Suprapubic skin (tissue), 4 donors: Measurements from ENCODE around the gene PRLR. TPM values are rescaled to one million over a fixed set of nuclear protein-coding genes. Genes with fewer than 3 reads are reported as not detected.

Experiments used
- DNase-seq, 2 donors: peaks; one replicate each; pipeline ENCODE4 v3.0.0-alpha.2; 2019; ENCODE audit warnings: low spot score in 2 of 2
- H3K27ac ChIP-seq: fragments of 200-600 bp; sonication (generic); one replicate; pipeline ENCODE4 v1.5.1; 2019
- H3K27me3 ChIP-seq: fragments of 200-600 bp; sonication (generic); one replicate; pipeline ENCODE4 v1.5.1; 2019
- H3K36me3 ChIP-seq: fragments of 200-600 bp; sonication (generic); one replicate; pipeline ENCODE4 v1.5.1; 2019
- H3K4me1 ChIP-seq: fragments of 200-600 bp; sonication (generic); one replicate; pipeline ENCODE4 v1.5.1; 2019
- H3K4me3 ChIP-seq: fragments of 200-600 bp; sonication (generic); one replicate; pipeline ENCODE4 v1.5.1; 2019; ENCODE audit warnings: mild to moderate bottlenecking
- H3K9me3 ChIP-seq: fragments of 200-600 bp; sonication (generic); one replicate; pipeline ENCODE4 v1.5.1; 2019
- EP300 ChIP-seq: sonication (generic); formaldehyde crosslinking; IDR thresholded peaks from one replicate; pipeline ENCODE4 v1.6.1; 2017; ENCODE audit warnings: antibody characterized with exemption
- POLR2A ChIP-seq, 2 donors: fragments of 450-650 bp; IDR thresholded peaks; one replicate each; pipeline ENCODE4 v1.6.1; 2017; ENCODE audit warnings: antibody characterized with exemption in 2 of 2, mild to moderate bottlenecking in 2 of 2, moderate library complexity in 2 of 2
- POLR2AphosphoS5 ChIP-seq, 3 donors: sonication (generic); formaldehyde crosslinking; IDR thresholded peaks; one replicate each; pipeline ENCODE4 v1.6.1; 2017; ENCODE audit warnings: antibody characterized with exemption in 3 of 3
- WGBS: methylation state at CpG from one replicate; pipeline ENCODE4 v1.1.5; 2018; 5-methylcytosine and 5-hydroxymethylcytosine counted together
- total RNA-seq, 4 donors: library from RNA; depleted of rRNA; stranded (reverse); fragments of >200 nt; gene quantifications; one replicate each; pipeline ENCODE4 v1.1.0, GENCODE V29; 2016
- TF ChIP-seq, protein P1 (sequence below), 2 donors: fragments of 200-600 bp in 1 of 2; fragments of 450-650 bp in 1 of 2; sonication (generic) in 1 of 2; IDR thresholded peaks; one replicate each; pipeline ENCODE4 v1.5.1; 2016 to 2019; ENCODE audit warnings: antibody characterized with exemption in 2 of 2, mild to moderate bottlenecking in 1 of 2, moderate library complexity in 1 of 2

Gene PRLR
- total RNA-seq, 4 donors from 2014 or later, result 8.0 to 18.7 (median 17.6) TPM

DNA sequence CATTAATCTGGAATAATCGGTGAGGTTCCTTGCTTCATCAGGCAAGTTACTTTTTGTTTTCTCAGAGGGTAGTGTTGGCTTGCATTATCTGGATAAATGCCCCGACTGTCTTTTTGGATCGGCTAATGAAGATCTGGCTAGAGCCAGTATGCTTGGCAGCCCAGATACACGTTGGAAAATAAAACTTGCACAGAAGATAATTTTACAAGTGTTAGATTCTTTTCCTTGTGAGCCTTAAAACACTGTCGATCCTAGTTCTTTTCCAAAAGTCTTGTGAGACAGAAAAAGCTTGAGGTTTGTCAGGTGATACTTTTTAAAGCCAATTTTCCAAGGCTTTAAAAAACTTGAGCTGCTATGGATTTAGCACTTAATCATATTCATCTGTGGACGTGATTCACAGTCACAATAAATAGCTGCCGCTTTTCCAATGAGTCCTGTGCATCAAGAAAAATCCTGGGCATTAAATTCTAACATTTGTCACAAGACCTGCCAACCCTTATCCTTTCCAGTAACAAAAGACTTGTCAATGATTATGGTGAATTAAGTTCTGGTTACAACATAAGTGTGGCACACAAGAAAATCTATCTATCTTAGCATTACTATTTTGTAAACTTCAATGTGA, 68.5 kb downstream of the PRLR start:
- Histone ChIP-seq H3K9me3 (no peaks in the 10 kb centered on the region), H3K27ac (peak overlapping the region; percentile 47), H3K36me3 (no peaks in the 10 kb centered on the region), H3K4me1 (peaks cover 22% of the 10 kb centered on the region), H3K4me3 (no peak overlapping the region), H3K27me3 (no peaks in the 10 kb centered on the region)
- 22% methylated on average over 7 of the region's 7 CpGs for WGBS
- no peak for DNase-seq
- TF ChIP-seq, protein P1, sequence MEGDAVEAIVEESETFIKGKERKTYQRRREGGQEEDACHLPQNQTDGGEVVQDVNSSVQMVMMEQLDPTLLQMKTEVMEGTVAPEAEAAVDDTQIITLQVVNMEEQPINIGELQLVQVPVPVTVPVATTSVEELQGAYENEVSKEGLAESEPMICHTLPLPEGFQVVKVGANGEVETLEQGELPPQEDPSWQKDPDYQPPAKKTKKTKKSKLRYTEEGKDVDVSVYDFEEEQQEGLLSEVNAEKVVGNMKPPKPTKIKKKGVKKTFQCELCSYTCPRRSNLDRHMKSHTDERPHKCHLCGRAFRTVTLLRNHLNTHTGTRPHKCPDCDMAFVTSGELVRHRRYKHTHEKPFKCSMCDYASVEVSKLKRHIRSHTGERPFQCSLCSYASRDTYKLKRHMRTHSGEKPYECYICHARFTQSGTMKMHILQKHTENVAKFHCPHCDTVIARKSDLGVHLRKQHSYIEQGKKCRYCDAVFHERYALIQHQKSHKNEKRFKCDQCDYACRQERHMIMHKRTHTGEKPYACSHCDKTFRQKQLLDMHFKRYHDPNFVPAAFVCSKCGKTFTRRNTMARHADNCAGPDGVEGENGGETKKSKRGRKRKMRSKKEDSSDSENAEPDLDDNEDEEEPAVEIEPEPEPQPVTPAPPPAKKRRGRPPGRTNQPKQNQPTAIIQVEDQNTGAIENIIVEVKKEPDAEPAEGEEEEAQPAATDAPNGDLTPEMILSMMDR (IDR thresholded peaks at IDR 0.05), result no peak
- TF ChIP-seq EP300, result no peak
- TF ChIP-seq POLR2A (IDR thresholded peaks at IDR 0.05), result no peak
- no peak for TF ChIP-seq POLR2AphosphoS5 (IDR thresholded peaks at IDR 0.05)

GRCh38 chr5:35160486-35161116, 69.7 kb downstream of the PRLR start:
- no peaks in the 10 kb centered on the region for H3K27me3 ChIP-seq
- no peak for TF ChIP-seq POLR2A (IDR thresholded peaks at IDR 0.05)
- TF ChIP-seq, protein P1 (IDR thresholded peaks at IDR 0.05), result no peak
- TF ChIP-seq EP300, result no peak
- no peak for TF ChIP-seq POLR2AphosphoS5 (IDR thresholded peaks at IDR 0.05)
- peak overlapping the region; percentile 47 for H3K27ac ChIP-seq
- no peak overlapping the region for H3K4me3 ChIP-seq
- DNase-seq, result no peak
- no peaks in the 10 kb centered on the region for H3K9me3 ChIP-seq
- no peaks in the 10 kb centered on the region for H3K36me3 ChIP-seq
- 79% methylated on average over 6 of the region's 6 CpGs for WGBS
- peaks cover 22% of the 10 kb centered on the region for H3K4me1 ChIP-seq

DNA sequence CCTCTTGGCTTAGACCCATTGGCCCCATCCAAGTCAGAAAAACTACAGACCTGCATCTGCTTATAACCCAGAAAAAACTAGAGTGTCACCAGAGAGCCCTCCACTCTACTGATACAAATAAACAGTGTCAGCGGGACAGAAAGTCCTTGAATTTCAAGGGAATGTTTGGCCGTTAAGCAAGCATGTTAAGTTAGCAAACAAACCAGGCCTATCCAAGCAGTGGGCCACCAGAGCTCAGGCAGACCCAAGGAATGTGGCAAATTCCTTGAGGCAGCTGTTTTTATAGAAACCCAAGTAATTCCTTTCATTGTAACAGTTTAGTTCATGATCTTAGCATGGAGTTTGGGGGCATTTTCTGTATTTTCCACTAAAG, 70.9 kb downstream of the PRLR start:
- no peaks in the 10 kb centered on the region for H3K36me3 ChIP-seq
- 76% methylated on average over 2 of the region's 2 CpGs for WGBS
- DNase-seq, result no peak

DNA sequence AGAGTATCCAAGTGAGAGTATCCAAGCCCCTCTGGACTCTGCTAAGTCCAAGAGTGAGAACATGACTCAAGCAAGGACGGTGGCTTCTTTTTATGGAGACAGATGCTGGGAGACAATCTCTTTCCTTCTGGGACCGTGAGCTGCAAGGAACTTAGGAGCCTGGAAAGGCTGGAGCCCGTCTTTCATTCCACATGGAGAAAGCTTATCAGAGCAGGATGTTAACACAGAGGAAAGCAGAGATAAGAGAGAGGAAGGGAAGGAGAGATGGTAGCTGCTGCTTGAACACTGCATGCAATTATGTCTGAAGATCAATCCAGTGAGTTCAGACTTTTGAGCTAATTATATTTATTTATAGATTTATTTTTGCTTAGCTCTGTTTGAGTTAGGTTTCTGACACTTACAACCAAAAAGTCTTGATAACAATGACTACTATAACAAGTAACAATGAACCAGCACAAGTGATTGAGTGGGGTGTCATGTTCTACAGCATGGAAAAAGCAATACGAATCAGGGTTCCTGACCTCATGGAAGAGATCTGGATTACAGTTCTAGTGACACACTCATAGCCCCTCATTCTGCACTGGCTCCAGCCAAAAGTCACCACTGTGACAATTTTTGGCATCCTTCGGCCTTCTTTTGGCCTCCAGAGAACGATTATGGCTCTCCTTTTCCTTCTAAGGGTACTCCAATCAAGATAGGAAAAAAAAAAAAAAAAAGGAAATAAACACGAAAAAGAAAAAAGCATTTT, 71.5 kb downstream of the PRLR start:
- no peak for DNase-seq
- Histone ChIP-seq H3K36me3 (no peaks in the 10 kb centered on the region), H3K27ac (peak overlapping the region; percentile 15), H3K27me3 (no peaks in the 10 kb centered on the region), H3K4me3 (no peak overlapping the region), H3K4me1 (peaks cover 22% of the 10 kb centered on the region), H3K9me3 (no peaks in the 10 kb centered on the region)
- TF ChIP-seq, protein P1 (IDR thresholded peaks at IDR 0.05), result no peak
- no peak for TF ChIP-seq EP300
- TF ChIP-seq POLR2A (IDR thresholded peaks at IDR 0.05), result no peak
- TF ChIP-seq POLR2AphosphoS5 (IDR thresholded peaks at IDR 0.05), result no peak
- WGBS, result 69% methylated on average over 7 of the region's 7 CpGs

More for the DNA sequence above, 70.9 kb downstream of the PRLR start:
- no peaks in the 10 kb centered on the region for H3K27me3 ChIP-seq
- peaks cover 22% of the 10 kb centered on the region for H3K4me1 ChIP-seq
- TF ChIP-seq POLR2AphosphoS5 (IDR thresholded peaks at IDR 0.05), result no peak
- TF ChIP-seq, protein P1 (IDR thresholded peaks at IDR 0.05), result no peak
- no peak for TF ChIP-seq EP300
- H3K9me3 ChIP-seq, result no peaks in the 10 kb centered on the region
- H3K4me3 ChIP-seq, result no peak overlapping the region
- H3K27ac ChIP-seq, result peak overlapping the region; percentile 15

DNA sequence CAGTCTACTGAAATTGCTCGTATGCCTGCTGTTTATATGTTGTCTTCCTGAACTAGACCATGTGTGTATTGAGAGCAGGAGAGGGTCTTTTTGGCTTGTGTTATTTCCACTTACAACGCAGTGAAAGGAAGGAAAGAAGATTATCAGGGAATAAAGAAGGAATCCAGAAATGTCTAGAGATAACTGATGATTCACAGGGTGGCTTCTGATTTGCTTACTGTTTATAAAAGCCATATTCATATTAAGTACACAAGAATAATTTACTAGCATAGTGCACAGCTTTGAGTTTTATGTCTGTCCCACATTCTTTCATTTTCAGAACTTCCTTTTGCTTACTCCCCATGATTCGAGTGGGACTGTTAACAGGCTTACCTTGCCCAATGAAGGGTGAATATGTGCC, 72.1 kb downstream of the PRLR start:
- TF ChIP-seq, protein P1 (IDR thresholded peaks at IDR 0.05), result no peak
- TF ChIP-seq POLR2A (IDR thresholded peaks at IDR 0.05) (no peak), POLR2AphosphoS5 (IDR thresholded peaks at IDR 0.05) (no peak), EP300 (no peak)
- H3K36me3 ChIP-seq, result no peaks in the 10 kb centered on the region
- WGBS, result 83% methylated on average over 3 of the region's 3 CpGs
- no peaks in the 10 kb centered on the region for H3K27me3 ChIP-seq
- DNase-seq, result no peak
- no peak overlapping the region for H3K27ac ChIP-seq
- H3K9me3 ChIP-seq, result no peaks in the 10 kb centered on the region
- H3K4me1 ChIP-seq, result peaks cover 22% of the 10 kb centered on the region
- H3K4me3 ChIP-seq, result no peak overlapping the region
